IMR-90 (cell line): ENCODE results near the gene PRKCA. TPM values are rescaled to one million over a fixed set of nuclear protein-coding genes. Genes with fewer than 3 reads are reported as not detected.

Source experiments
- ATAC-seq: fragments of 200-7000 bp; cut with Tn5 transposase; 2 replicates; pipeline ENCODE4 v1.9.1; 2020; ENCODE audit warnings: low read depth, mild to moderate bottlenecking, moderate library complexity
- BruUV-seq: library from RNA; stranded (reverse); fragments of 400-500 nt; replicated peaks from 2 replicates; lab custom pipeline; 2021; lab: Mats Ljungman, UMichigan
- CTCF ChIA-PET: fragments of 300-600 bp; formaldehyde crosslinking; extraction: SDS; loops from one replicate; lab custom pipeline; 2021; ENCODE audit warnings: antibody characterized with exemption; lab: Yijun Ruan, JAX
- POLR2A ChIA-PET: fragments of 300-600 bp; sonication (Branson Sonifier 250); formaldehyde crosslinking; loops from one replicate; lab custom pipeline; 2022; ENCODE audit warnings: antibody characterized with exemption; ENCODE audit not compliant: unreplicated experiment; lab: Charles Lee
- DNase-seq: peaks from one replicate; pipeline ENCODE4 v3.0.0; 2013
- H2AFZ ChIP-seq: replicated peaks from 2 replicates; pipeline ENCODE3; 2013; ENCODE audit warnings: low read length, mild to moderate bottlenecking; ENCODE audit not compliant: poor library complexity
- H2AK5ac ChIP-seq: 2 replicates; pipeline ENCODE4 v1.6.1; 2013; ENCODE audit warnings: low read depth, low read length, inconsistent platforms
- H2AK9ac ChIP-seq: replicated peaks from 2 replicates; pipeline ENCODE3; 2013; ENCODE audit warnings: mild to moderate bottlenecking, low read depth, low read length, moderate library complexity; ENCODE audit not compliant: poor library complexity
- H2BK120ac ChIP-seq: 2 replicates; pipeline ENCODE4 v1.6.1; 2013; ENCODE audit warnings: low read depth, low read length, inconsistent platforms
- H2BK15ac ChIP-seq: 3 replicates; pipeline ENCODE4 v1.6.1; 2013; ENCODE audit warnings: low read depth, low read length, inconsistent platforms
- H2BK20ac ChIP-seq: 2 replicates; pipeline ENCODE4 v1.6.1; 2013; ENCODE audit warnings: low read depth, mild to moderate bottlenecking, inconsistent platforms, low read length, moderate library complexity
- H2BK5ac ChIP-seq: 2 replicates; pipeline ENCODE4 v1.6.1; 2013; ENCODE audit warnings: mild to moderate bottlenecking, low read depth, low read length, inconsistent platforms; ENCODE audit not compliant: poor library complexity, severe bottlenecking
- H3K14ac ChIP-seq: replicated peaks from 2 replicates; pipeline ENCODE4 v1.6.1; 2013; ENCODE audit warnings: low read depth, low read length, inconsistent platforms
- H3K18ac ChIP-seq: 2 replicates; pipeline ENCODE4 v1.6.1; 2013; ENCODE audit warnings: low read depth, low read length, control low read depth
- H3K23ac ChIP-seq: 2 replicates; pipeline ENCODE4 v1.6.1; 2013; ENCODE audit warnings: low read depth, low read length, inconsistent platforms
- H3K27ac ChIP-seq: 2 replicates; pipeline ENCODE4 v1.5.1; 2013; ENCODE audit warnings: mild to moderate bottlenecking, control low read depth, low read length; ENCODE audit not compliant: insufficient read depth
- H3K27me3 ChIP-seq: 2 replicates; pipeline ENCODE4 v1.6.1; 2013; ENCODE audit warnings: low read length; ENCODE audit not compliant: control insufficient read depth, insufficient read depth
- H3K36me3 ChIP-seq: 2 replicates; pipeline ENCODE4 v1.6.1; 2013; ENCODE audit warnings: low read length, mixed read lengths; ENCODE audit not compliant: control insufficient read depth, insufficient read depth
- H3K4ac ChIP-seq: 2 replicates; pipeline ENCODE4 v1.6.1; 2013; ENCODE audit warnings: low read depth, low read length, inconsistent platforms
- H3K4me1 ChIP-seq: 2 replicates; pipeline ENCODE4 v1.6.1; 2013; ENCODE audit warnings: low read length, mixed read lengths; ENCODE audit not compliant: control insufficient read depth, insufficient read depth
- H3K4me2 ChIP-seq: 2 replicates; pipeline ENCODE4 v1.6.1; 2013; ENCODE audit warnings: low read depth, mild to moderate bottlenecking, control low read depth, low read length, moderate library complexity
- H3K4me3 ChIP-seq: 2 replicates; pipeline ENCODE4 v1.5.1; 2013; ENCODE audit warnings: low read depth, mild to moderate bottlenecking, control low read depth, low read length, moderate library complexity; ENCODE audit not compliant: insufficient read depth
- H3K56ac ChIP-seq: 2 replicates; pipeline ENCODE4 v1.6.1; 2013; ENCODE audit warnings: low read length, inconsistent platforms; ENCODE audit not compliant: insufficient read depth; ENCODE audit errors: extremely low read depth
- H3K79me1 ChIP-seq, 2 experiments: 2 replicates each; pipeline ENCODE4 v1.6.1; 2013; ENCODE audit warnings: low read length in 2 of 2, inconsistent platforms in 1 of 2, low read depth in 1 of 2
- H3K9ac ChIP-seq: 2 replicates; pipeline ENCODE4 v1.6.1; 2013; ENCODE audit warnings: low read depth, low read length, control low read depth
- H3K9me1 ChIP-seq: 2 replicates; pipeline ENCODE4 v1.6.1; 2013; ENCODE audit warnings: low read length, inconsistent platforms; ENCODE audit not compliant: insufficient read depth
- H3K9me3 ChIP-seq: 2 replicates; pipeline ENCODE4 v1.6.1; 2013; ENCODE audit warnings: low read length; ENCODE audit not compliant: control insufficient read depth, insufficient read depth
- H4K20me1 ChIP-seq: 2 replicates; pipeline ENCODE4 v1.6.1; 2013; ENCODE audit warnings: low read length, inconsistent platforms; ENCODE audit not compliant: insufficient read depth
- H4K5ac ChIP-seq: 2 replicates; pipeline ENCODE4 v1.6.1; 2013; ENCODE audit warnings: mild to moderate bottlenecking, low read depth, low read length, control low read depth
- H4K8ac ChIP-seq, 2 experiments: 2 replicates each; pipeline ENCODE4 v1.6.1; 2013; ENCODE audit warnings: low read depth in 2 of 2, low read length in 2 of 2, control low read depth in 1 of 2, inconsistent platforms in 1 of 2
- H4K91ac ChIP-seq: 2 replicates; pipeline ENCODE4 v1.6.1; 2013; ENCODE audit warnings: low read depth, low read length, inconsistent platforms; ENCODE audit not compliant: insufficient read depth
- MAZ ChIP-seq: IDR thresholded peaks from 2 replicates; pipeline ENCODE4 v1.6.1; 2012; ENCODE audit warnings: low read depth, mild to moderate bottlenecking, low read length, improper control_type of control experiment, moderate library complexity, borderline replicate concordance
- RAD21 ChIP-seq: IDR thresholded peaks from 2 replicates; pipeline ENCODE4 v1.6.1; 2012; ENCODE audit warnings: low read length, improper control_type of control experiment
- WGBS, 2 experiments: methylation state at CpG; one replicate each; pipeline versions ENCODE4 v1.1.5 to v1.1.7; 2013; ENCODE audit warnings: missing lambda C conversion rate in 2 of 2; ENCODE audit not compliant: insufficient read length in 1 of 2; ENCODE audit errors: extremely low coverage in 2 of 2; 5-methylcytosine and 5-hydroxymethylcytosine counted together
- dilution Hi-C: fragments of 300-500 bp; cut with HindIII; formaldehyde crosslinking; loops from one replicate; pipeline ENCODE4 v1.14.3; 2018; ENCODE audit warnings: low sequenced_read_pairs; ENCODE audit not compliant: unreplicated experiment
- in situ Hi-C: fragments of 300-500 bp; cut with MboI; formaldehyde crosslinking; loops from 3 replicates; pipeline ENCODE4 v1.14.3; 2019; ENCODE audit warnings: low sequenced_read_pairs, inconsistent platforms, mixed read lengths
- intact Hi-C: fragments of 100-400 bp; cut with micrococcal nuclease; formaldehyde crosslinking; loops from 2 replicates; pipeline ENCODE4 v1.10.0; 2022
- polyA plus RNA-seq, 3 experiments: library from polyadenylated mRNA; depleted of rRNA; stranded (reverse); fragments of >200 nt; gene quantifications; 2 replicates each; pipeline ENCODE4 v1.2.3, GENCODE V29; 2012; ENCODE audit warnings: low replicate concordance in 1 of 3
- total RNA-seq: library from RNA; depleted of rRNA; stranded (reverse); fragments of >200 nt; gene quantifications from 2 replicates; pipeline ENCODE4 v1.2.3, GENCODE V29; 2012

The PRKCA gene
- total and polyA plus RNA-seq, 2 of the 4 experiments (the other 2 are of a cell fraction) = 31.0 to 46.0 TPM

GRCh38 chr17:66545918-66546317 is 243.5 kb downstream of the PRKCA start:
- no peak overlapping the region for H2AK5ac ChIP-seq
- dilution Hi-C loops (no loop called here), intact Hi-C loops (no loop called here), in situ Hi-C loops (no loop called here)
- no peak overlapping the region for H2BK120ac ChIP-seq
- no peak overlapping the region for H3K56ac ChIP-seq
- H3K9ac ChIP-seq = no peak overlapping the region
- H4K5ac ChIP-seq = no peak overlapping the region
- POLR2A ChIA-PET = no interaction called here
- no peak overlapping the region for H3K4ac ChIP-seq
- no peak overlapping the region for H3K4me2 ChIP-seq
- no peak overlapping the region for H3K23ac ChIP-seq
- CTCF ChIA-PET = no interaction called here
- no TSS peak for BruUV-seq
- H3K9me1 ChIP-seq = peaks cover 30% of the 10 kb centered on the region
- no peak overlapping the region for H3K4me3 ChIP-seq
- H4K8ac ChIP-seq = no peak overlapping the region
- H2AFZ ChIP-seq = no peak overlapping the region
- H2BK5ac ChIP-seq = no peak overlapping the region
- no peak overlapping the region for H3K14ac ChIP-seq
- H2BK15ac ChIP-seq = no peak overlapping the region
- H3K79me1 ChIP-seq = peaks cover 51 to 67% of the 10 kb centered on the region in 2 experiments
- H4K91ac ChIP-seq = no peak overlapping the region
- TF ChIP-seq RAD21 = no peak
- TF ChIP-seq MAZ = no peak
- no peak overlapping the region for H2BK20ac ChIP-seq
- peaks cover 2% of the 10 kb centered on the region; the same call in 1 of the 2 replicates for H3K9me3 ChIP-seq
- DNase-seq (no peak), ATAC-seq (no peak)
- H4K20me1 ChIP-seq = no peaks in the 10 kb centered on the region; the same call in 1 of the 2 replicates
- peaks cover 43% of the 10 kb centered on the region for H3K4me1 ChIP-seq
- no CpG with 5 or more reads among the region's 2 CpGs for WGBS, 2 experiments
- no peaks in the 10 kb centered on the region for H3K36me3 ChIP-seq
- no peak overlapping the region for H3K27ac ChIP-seq
- H3K18ac ChIP-seq = no peak overlapping the region
- H2AK9ac ChIP-seq = no peak overlapping the region
- no peaks in the 10 kb centered on the region for H3K27me3 ChIP-seq
